Endodermal cell (in vitro differentiated cells): Measurements from ENCODE around the gene KLHDC10. TPM values are rescaled to one million over a fixed set of nuclear protein-coding genes. Genes with fewer than 3 reads are reported as not detected.

Source experiments
- DNase-seq: peaks from one replicate; pipeline ENCODE4 v3.0.0-alpha.2; 2017
- H3K27ac ChIP-seq: 2 replicates; pipeline ENCODE4 v1.5.1; 2013; ENCODE audit warnings: mild to moderate bottlenecking, low read depth, low read length, moderate library complexity
- H3K27me3 ChIP-seq: 2 replicates; pipeline ENCODE4 v1.6.1; 2013; ENCODE audit warnings: mild to moderate bottlenecking, low read length, moderate library complexity; ENCODE audit not compliant: insufficient read depth, control insufficient read depth, poor library complexity, severe bottlenecking
- H3K36me3 ChIP-seq: 2 replicates; pipeline ENCODE4 v1.7.0; 2013; ENCODE audit warnings: mild to moderate bottlenecking, low read length, moderate library complexity; ENCODE audit not compliant: control insufficient read depth, insufficient read depth
- H3K4me1 ChIP-seq: one replicate; pipeline ENCODE4 v1.7.0; 2013; ENCODE audit warnings: low read length; ENCODE audit not compliant: control insufficient read depth, insufficient read depth
- H3K4me3 ChIP-seq: 2 replicates; pipeline ENCODE4 v1.5.1; 2013; ENCODE audit warnings: mild to moderate bottlenecking, low read length, moderate library complexity
- H3K9ac ChIP-seq: 2 replicates; pipeline ENCODE4 v1.6.1; 2013; ENCODE audit warnings: mild to moderate bottlenecking, low read length, moderate library complexity; ENCODE audit not compliant: poor library complexity, severe bottlenecking; ENCODE audit errors: extremely low read depth
- H3K9me3 ChIP-seq: 2 replicates; pipeline ENCODE4 v1.6.1; 2013; ENCODE audit warnings: mild to moderate bottlenecking, low read length, moderate library complexity; ENCODE audit not compliant: control insufficient read depth
- H3K27ac Mint-ChIP-seq: 2 replicates; pipeline ENCODE4 v1.8.0; 2020; ENCODE audit warnings: mixed read lengths
- H3K27me3 Mint-ChIP-seq: 2 replicates; pipeline ENCODE4 v1.8.0; 2021; ENCODE audit warnings: mild to moderate bottlenecking, mixed read lengths; ENCODE audit not compliant: insufficient read depth
- H3K36me3 Mint-ChIP-seq: 2 replicates; pipeline ENCODE4 v1.8.0; 2020; ENCODE audit warnings: low read depth, mixed read lengths
- H3K4me1 Mint-ChIP-seq: 2 replicates; pipeline ENCODE4 v1.8.0; 2020; ENCODE audit warnings: mixed read lengths
- H3K4me3 Mint-ChIP-seq: 2 replicates; pipeline ENCODE4 v1.8.0; 2020; ENCODE audit warnings: mild to moderate bottlenecking, moderate library complexity, mixed read lengths
- H3K9me3 Mint-ChIP-seq: 2 replicates; pipeline ENCODE4 v1.8.0; 2020; ENCODE audit warnings: mild to moderate bottlenecking, mixed read lengths
- WGBS, 2 experiments: methylation state at CpG; one replicate each; pipeline versions ENCODE4 v1.1.5 to v1.1.7; 2013; ENCODE audit warnings: missing lambda C conversion rate in 2 of 2, mixed read lengths in 1 of 2; ENCODE audit not compliant: insufficient coverage in 1 of 2, insufficient read length in 1 of 2; 5-methylcytosine and 5-hydroxymethylcytosine counted together
- total RNA-seq, 2 donors: library from RNA; stranded (reverse); fragmentation: NEBNext Ultra II Directional in 1 of 2; extraction: Animal tissue kit (Norgen Biotek cat#: 25700) in 1 of 2; gene quantifications; 2 replicates in 1 of 2; 3 replicates in 1 of 2; pipeline ENCODE4 v1.2.1, GENCODE V29; 2021
- TF ChIP-seq, protein P1 (sequence below): fragments of 200-600 bp; sonication (generic); conservative IDR thresholded peaks from 2 replicates; pipeline ENCODE4 v1.5.0; 2021; ENCODE audit warnings: antibody characterized with exemption, mild to moderate bottlenecking

Gene KLHDC10
- total RNA-seq, 2 donors from 2014 or later = 20.6 to 22.2 TPM

DNA sequence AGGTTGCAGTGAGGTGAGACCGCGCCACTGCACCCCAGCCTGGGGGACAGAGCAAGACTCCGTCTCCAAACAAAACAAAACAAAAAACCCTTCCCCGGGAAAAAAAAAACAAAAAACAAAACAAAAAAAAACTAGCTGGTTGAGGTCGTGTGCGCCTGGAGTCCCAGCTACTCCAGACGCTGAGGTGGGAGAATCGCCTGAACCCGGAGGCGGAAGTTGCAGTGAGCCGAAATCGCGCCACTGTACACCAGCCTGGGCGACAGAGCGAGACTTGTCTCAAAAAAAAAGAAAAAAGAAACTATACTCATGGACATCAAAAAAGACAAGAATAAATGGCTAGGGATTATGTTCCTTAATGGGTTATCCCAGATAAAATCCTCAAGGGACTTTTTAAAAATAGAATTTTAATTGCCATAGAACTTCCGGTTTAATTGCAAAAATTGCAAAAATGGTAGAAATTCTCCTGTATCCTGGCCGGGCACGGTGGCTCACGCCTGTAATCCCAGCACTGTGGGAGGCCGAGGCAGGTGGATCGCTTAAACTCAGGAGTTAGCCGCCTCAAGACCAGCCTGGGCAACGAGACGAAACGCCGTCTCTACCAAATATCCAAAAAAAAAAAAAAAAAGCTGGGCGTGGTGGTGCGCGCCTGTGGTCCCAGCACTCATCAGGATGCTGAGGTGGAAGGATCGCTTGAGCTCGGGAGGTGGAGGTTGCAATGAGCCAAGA is 37.8 kb downstream of the KLHDC10 start:
- Mint-ChIP-seq H3K4me1 (no peaks in the 10 kb centered on the region), H3K36me3 (peaks cover 7% of the 10 kb centered on the region), H3K27ac (no peak overlapping the region), H3K9me3 (peaks cover 18% of the 10 kb centered on the region), H3K4me3 (no peak overlapping the region), H3K27me3 (no peaks in the 10 kb centered on the region)
- no peak for DNase-seq
- Histone ChIP-seq H3K4me3 (no peak overlapping the region), H3K36me3 (no peaks in the 10 kb centered on the region), H3K9me3 (peaks cover 3% of the 10 kb centered on the region), H3K9ac (no peak overlapping the region), H3K27me3 (no peaks in the 10 kb centered on the region), H3K27ac (no peak overlapping the region), H3K4me1 (no peaks in the 10 kb centered on the region)
- 94% methylated on average over 12 to 29 of the region's 31 CpGs for WGBS, 2 experiments
- TF ChIP-seq, protein P1, sequence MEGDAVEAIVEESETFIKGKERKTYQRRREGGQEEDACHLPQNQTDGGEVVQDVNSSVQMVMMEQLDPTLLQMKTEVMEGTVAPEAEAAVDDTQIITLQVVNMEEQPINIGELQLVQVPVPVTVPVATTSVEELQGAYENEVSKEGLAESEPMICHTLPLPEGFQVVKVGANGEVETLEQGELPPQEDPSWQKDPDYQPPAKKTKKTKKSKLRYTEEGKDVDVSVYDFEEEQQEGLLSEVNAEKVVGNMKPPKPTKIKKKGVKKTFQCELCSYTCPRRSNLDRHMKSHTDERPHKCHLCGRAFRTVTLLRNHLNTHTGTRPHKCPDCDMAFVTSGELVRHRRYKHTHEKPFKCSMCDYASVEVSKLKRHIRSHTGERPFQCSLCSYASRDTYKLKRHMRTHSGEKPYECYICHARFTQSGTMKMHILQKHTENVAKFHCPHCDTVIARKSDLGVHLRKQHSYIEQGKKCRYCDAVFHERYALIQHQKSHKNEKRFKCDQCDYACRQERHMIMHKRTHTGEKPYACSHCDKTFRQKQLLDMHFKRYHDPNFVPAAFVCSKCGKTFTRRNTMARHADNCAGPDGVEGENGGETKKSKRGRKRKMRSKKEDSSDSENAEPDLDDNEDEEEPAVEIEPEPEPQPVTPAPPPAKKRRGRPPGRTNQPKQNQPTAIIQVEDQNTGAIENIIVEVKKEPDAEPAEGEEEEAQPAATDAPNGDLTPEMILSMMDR = no peak

- Histone ChIP-seq H3K27me3 (no peaks in the 10 kb centered on the region), H3K27ac (no peak overlapping the region), H3K4me3 (no peak overlapping the region), H3K4me1 (no peaks in the 10 kb centered on the region), H3K9ac (no peak overlapping the region), H3K9me3 (peaks cover 3% of the 10 kb centered on the region), H3K36me3 (no peaks in the 10 kb centered on the region)
- H3K4me1 Mint-ChIP-seq = no peaks in the 10 kb centered on the region
- DNase-seq = no peak
- 92 to 100% methylated on average over 3 to 10 of the region's 10 CpGs for WGBS, 2 experiments
- no peaks in the 10 kb centered on the region for H3K27me3 Mint-ChIP-seq
- no peak overlapping the region for H3K27ac Mint-ChIP-seq
- H3K9me3 Mint-ChIP-seq = peaks cover 18% of the 10 kb centered on the region
- TF ChIP-seq, protein P1 = no peak
- H3K4me3 Mint-ChIP-seq = no peak overlapping the region
- peaks cover 7% of the 10 kb centered on the region for H3K36me3 Mint-ChIP-seq
Measured at GRCh38 chr7:130108809-130109208, 38.5 kb downstream of the KLHDC10 start.

DNA sequence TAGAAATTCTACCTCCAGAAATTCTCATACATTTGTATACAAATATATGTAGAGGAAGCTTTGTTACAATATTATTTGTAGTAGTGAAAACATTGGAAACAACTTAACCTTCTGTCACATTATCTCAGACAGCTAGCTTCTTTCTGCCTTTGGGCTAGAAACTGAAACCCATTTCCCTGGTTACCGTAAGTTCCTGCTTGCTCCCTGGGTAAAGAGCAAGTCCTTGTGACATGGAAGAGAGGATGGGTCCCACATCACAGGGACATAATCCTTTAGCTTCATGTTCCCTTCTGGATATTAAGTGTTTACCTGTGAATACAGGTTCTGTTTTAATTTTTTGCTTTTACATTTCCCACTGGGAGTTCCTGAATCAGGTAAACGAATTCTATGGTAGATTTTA is 41.8 kb downstream of the KLHDC10 start:
- no peaks in the 10 kb centered on the region for H3K27me3 ChIP-seq
- no peak overlapping the region for H3K4me3 ChIP-seq
- H3K36me3 ChIP-seq = no peaks in the 10 kb centered on the region
- H3K4me1 Mint-ChIP-seq = no peaks in the 10 kb centered on the region
- WGBS, 2 experiments = 91 to 100% methylated on average over 2 of the region's 2 CpGs
- H3K36me3 Mint-ChIP-seq = peaks cover 9% of the 10 kb centered on the region
- no peak overlapping the region for H3K9ac ChIP-seq
- H3K27ac Mint-ChIP-seq = no peak overlapping the region
- TF ChIP-seq, protein P1 = no peak
- H3K4me3 Mint-ChIP-seq = no peak overlapping the region
- H3K9me3 ChIP-seq = peaks cover 3% of the 10 kb centered on the region
- no peaks in the 10 kb centered on the region for H3K4me1 ChIP-seq
- H3K27me3 Mint-ChIP-seq = no peaks in the 10 kb centered on the region
- no peak overlapping the region for H3K27ac ChIP-seq
- no peak for DNase-seq
- peaks cover 18% of the 10 kb centered on the region for H3K9me3 Mint-ChIP-seq
